Loucy (cell line): ENCODE data around the gene PHF14.
"Not testable (repeated sequence)": the region's sequence is repeated elsewhere in the genome, so short reads cannot be mapped to it uniquely, and the experiment has no call there.

Experiments
- H2AFZ ChIP-seq: fragments of 200-600 bp; sonication (generic); 2 replicates; pipeline ENCODE4 v1.6.0; 2016; ENCODE audit warnings: antibody characterized with exemption, mild to moderate bottlenecking, low read length, moderate library complexity
- H3F3A ChIP-seq: fragments of 200-600 bp; 2 replicates; pipeline ENCODE4 v1.6.0; 2016; ENCODE audit warnings: antibody characterized with exemption, low read depth, mild to moderate bottlenecking
- H3K27me3 ChIP-seq: fragments of 200-600 bp; sonication (generic); 2 replicates; pipeline ENCODE4 v1.6.1; 2014; ENCODE audit warnings: low read length, mild to moderate bottlenecking; ENCODE audit not compliant: insufficient read depth, poor library complexity, severe bottlenecking
- H3K36me3 ChIP-seq: fragments of 200-600 bp; sonication (generic); 2 replicates; pipeline ENCODE4 v1.6.1; 2016; ENCODE audit warnings: low read length; ENCODE audit not compliant: insufficient read depth
- H3K4me1 ChIP-seq: fragments of 200-600 bp; sonication (generic); 2 replicates; pipeline ENCODE4 v1.5.1; 2014; ENCODE audit warnings: low read length, mild to moderate bottlenecking; ENCODE audit not compliant: insufficient read depth, poor library complexity, severe bottlenecking
- H3K4me2 ChIP-seq: fragments of 200-600 bp; sonication (generic); 2 replicates; pipeline ENCODE4 v1.6.0; 2014; ENCODE audit warnings: antibody characterized with exemption, low read length, low read depth, mild to moderate bottlenecking; ENCODE audit not compliant: poor library complexity, severe bottlenecking
- H3K4me3 ChIP-seq: fragments of 200-600 bp; sonication (generic); 2 replicates; pipeline ENCODE4 v1.5.1; 2014; ENCODE audit warnings: low read length, mild to moderate bottlenecking, mixed read lengths; ENCODE audit not compliant: poor library complexity, severe bottlenecking
- H3K79me2 ChIP-seq: fragments of 200-600 bp; sonication (generic); 2 replicates; pipeline ENCODE4 v1.6.1; 2014; ENCODE audit warnings: low read length; ENCODE audit not compliant: insufficient read depth
- H3K9ac ChIP-seq: fragments of 200-600 bp; sonication (generic); 2 replicates; pipeline ENCODE4 v1.6.0; 2014; ENCODE audit warnings: mild to moderate bottlenecking, low read depth, low read length, moderate library complexity; ENCODE audit not compliant: poor library complexity, severe bottlenecking
- H3K9me2 ChIP-seq: fragments of 200-600 bp; sonication (generic); replicated peaks from 2 replicates; pipeline ENCODE4 v1.6.1; 2016; ENCODE audit warnings: low read depth, low read length, mixed read lengths
- H3K9me3 ChIP-seq: fragments of 200-600 bp; sonication (generic); 2 replicates; pipeline ENCODE4 v1.6.1; 2014; ENCODE audit warnings: mild to moderate bottlenecking, antibody characterized with exemption, low read length, low read depth; ENCODE audit not compliant: insufficient read depth
- H4K20me1 ChIP-seq: fragments of 200-600 bp; sonication (generic); 2 replicates; pipeline ENCODE4 v1.6.0; 2014; ENCODE audit warnings: antibody characterized with exemption, low read length, mild to moderate bottlenecking; ENCODE audit not compliant: insufficient read depth, poor library complexity, severe bottlenecking
- EZH2phosphoT487 ChIP-seq: fragments of 200-600 bp; IDR thresholded peaks from 2 replicates; pipeline ENCODE4 v1.6.1; 2018; ENCODE audit warnings: antibody characterized with exemption, mild to moderate bottlenecking, moderate library complexity, borderline replicate concordance
- TF ChIP-seq, protein P1 (sequence below): fragments of 200-600 bp; sonication (generic); conservative IDR thresholded peaks from 2 replicates; pipeline ENCODE4 v1.5.1; 2014; ENCODE audit warnings: mild to moderate bottlenecking, antibody characterized with exemption, low read length

The PHF14 gene

DNA sequence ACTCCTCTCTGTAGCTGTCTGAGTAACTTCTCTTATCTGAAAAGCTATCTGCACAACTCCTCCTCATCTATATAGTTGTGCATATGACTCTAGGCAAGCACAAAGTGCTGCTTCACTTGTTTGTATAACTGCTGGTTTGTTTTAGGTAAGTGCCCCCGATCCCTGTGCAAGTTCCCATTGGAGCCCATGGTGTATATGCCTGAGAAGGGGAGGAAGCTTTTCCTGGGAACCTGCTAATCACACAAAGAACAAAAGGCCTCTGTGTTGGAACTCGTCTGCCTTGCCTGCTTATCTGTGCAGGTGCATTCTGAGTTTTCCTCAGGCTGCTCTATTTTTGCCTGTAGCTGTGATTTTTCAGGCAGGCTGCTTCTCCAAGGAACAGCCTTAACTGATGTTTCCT is 23.2 kb upstream of the PHF14 start:
- no peak overlapping the region for H2AFZ ChIP-seq
- no peaks in the 10 kb centered on the region for H3K36me3 ChIP-seq
- no peaks in the 10 kb centered on the region for H3F3A ChIP-seq
- no peaks in the 10 kb centered on the region; the same call in 1 of the 2 replicates for H3K9me3 ChIP-seq
- TF ChIP-seq, protein P1, sequence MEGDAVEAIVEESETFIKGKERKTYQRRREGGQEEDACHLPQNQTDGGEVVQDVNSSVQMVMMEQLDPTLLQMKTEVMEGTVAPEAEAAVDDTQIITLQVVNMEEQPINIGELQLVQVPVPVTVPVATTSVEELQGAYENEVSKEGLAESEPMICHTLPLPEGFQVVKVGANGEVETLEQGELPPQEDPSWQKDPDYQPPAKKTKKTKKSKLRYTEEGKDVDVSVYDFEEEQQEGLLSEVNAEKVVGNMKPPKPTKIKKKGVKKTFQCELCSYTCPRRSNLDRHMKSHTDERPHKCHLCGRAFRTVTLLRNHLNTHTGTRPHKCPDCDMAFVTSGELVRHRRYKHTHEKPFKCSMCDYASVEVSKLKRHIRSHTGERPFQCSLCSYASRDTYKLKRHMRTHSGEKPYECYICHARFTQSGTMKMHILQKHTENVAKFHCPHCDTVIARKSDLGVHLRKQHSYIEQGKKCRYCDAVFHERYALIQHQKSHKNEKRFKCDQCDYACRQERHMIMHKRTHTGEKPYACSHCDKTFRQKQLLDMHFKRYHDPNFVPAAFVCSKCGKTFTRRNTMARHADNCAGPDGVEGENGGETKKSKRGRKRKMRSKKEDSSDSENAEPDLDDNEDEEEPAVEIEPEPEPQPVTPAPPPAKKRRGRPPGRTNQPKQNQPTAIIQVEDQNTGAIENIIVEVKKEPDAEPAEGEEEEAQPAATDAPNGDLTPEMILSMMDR = no peak
- no peak for TF ChIP-seq EZH2phosphoT487
- H4K20me1 ChIP-seq = no peaks in the 10 kb centered on the region
- no peaks in the 10 kb centered on the region for H3K27me3 ChIP-seq
- H3K4me1 ChIP-seq = peaks cover 8% of the 10 kb centered on the region
- H3K79me2 ChIP-seq = no peaks in the 10 kb centered on the region
- no peak overlapping the region for H3K9ac ChIP-seq
- H3K4me3 ChIP-seq = no peak overlapping the region
- H3K4me2 ChIP-seq = no peak overlapping the region
- no peaks in the 10 kb centered on the region for H3K9me2 ChIP-seq

DNA sequence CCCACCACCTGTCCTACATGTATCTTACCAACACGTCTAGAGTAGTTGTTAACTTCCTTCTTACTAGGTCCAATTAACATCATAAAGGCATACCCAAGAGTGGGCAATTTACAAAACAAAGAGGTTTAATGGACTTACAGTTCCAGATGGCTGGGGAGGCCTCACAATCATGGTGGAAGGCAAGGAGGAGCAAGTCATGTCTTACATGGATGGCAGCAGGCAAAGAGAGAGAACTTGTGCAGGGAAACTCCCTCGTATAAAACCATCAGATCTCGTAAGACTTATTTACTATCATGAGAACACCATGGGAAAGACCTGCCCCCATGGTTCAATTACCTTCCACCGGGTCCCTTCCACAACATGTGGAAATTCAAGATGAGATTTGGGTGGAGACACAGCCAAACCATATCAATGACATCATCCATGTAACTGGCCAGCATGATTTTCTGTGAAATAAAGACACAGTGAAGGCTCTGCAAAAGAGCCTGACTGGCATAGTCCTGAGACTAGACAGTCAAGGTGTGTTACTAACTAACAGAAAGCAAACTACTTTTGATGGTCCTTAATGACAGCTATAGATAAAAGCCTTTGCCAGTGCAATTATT is 22.6 kb upstream of the PHF14 start:
- not testable (repeated sequence) for H3K9ac ChIP-seq, H3K79me2 ChIP-seq, H3K4me2 ChIP-seq, H3K9me3 ChIP-seq, H3K4me3 ChIP-seq, H3F3A ChIP-seq, H4K20me1 ChIP-seq, H3K36me3 ChIP-seq, H2AFZ ChIP-seq, H3K9me2 ChIP-seq, H3K4me1 ChIP-seq, H3K27me3 ChIP-seq

DNA sequence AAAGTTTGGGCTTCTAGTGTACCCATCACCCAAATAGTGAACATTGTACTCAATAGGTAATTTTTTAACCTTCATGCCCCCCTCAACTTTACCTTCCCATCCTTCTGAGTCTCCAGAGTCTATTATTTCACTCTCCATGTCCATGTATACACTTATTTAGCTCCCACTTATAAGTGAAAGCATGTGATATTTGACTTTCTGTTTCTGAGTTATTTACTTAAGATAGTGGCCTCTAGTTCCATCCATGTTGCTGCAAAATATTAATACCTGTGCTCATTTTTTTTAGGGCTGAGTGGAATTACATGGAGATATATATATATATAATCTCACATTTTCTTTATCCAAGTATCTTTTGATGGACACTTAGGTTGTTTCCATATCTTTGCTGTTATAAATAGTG is 21.1 kb upstream of the PHF14 start:
- Histone ChIP-seq H4K20me1 (no peaks in the 10 kb centered on the region), H2AFZ (no peak overlapping the region), H3K9me2 (no peaks in the 10 kb centered on the region), H3K9me3 (no peaks in the 10 kb centered on the region; the same call in 1 of the 2 replicates), H3F3A (no peaks in the 10 kb centered on the region), H3K36me3 (no peaks in the 10 kb centered on the region), H3K9ac (no peak overlapping the region), H3K4me3 (no peak overlapping the region), H3K4me2 (no peak overlapping the region), H3K27me3 (no peaks in the 10 kb centered on the region), H3K4me1 (peaks cover 8% of the 10 kb centered on the region), H3K79me2 (no peaks in the 10 kb centered on the region)
- TF ChIP-seq, protein P1 = no peak
- TF ChIP-seq EZH2phosphoT487 = no peak

DNA sequence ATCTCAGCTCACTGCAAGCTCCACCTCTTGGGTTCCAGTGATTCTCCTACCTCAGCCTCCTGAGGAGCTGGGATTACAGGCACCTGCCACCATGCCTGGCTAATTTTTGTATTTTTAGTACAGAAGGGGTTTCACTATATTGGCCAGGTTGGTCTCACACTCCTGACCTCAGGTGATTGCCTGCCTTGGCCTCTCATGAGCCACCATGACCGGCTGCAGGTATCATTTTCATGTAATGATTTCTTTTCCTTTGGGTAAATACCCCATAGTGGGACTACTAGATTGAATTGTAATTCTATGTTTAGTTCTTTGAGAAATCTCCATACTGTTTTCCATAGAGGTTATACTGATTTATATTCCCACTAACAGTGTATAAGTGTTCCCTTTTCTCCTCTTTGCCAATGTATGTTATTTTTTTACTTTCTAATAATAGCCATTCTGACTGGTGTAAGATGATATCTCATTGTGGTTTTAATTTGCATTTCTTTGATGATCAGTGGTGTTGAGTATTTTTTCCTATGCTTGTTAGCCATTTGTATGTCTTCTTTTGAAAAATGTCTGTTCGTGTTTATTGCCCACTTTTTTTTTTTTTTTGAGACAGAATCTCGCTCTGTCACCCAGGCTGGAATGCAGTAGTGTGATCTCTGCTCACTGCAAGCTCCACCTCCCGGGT is 20.5 kb upstream of the PHF14 start:
- H3K9me2 ChIP-seq, H3K4me3 ChIP-seq, H3K79me2 ChIP-seq, H3K9ac ChIP-seq, H2AFZ ChIP-seq, H3F3A ChIP-seq, H4K20me1 ChIP-seq, H3K4me2 ChIP-seq, H3K9me3 ChIP-seq, H3K27me3 ChIP-seq, H3K4me1 ChIP-seq, H3K36me3 ChIP-seq: not testable (repeated sequence)
